Peyer's patch (tissue), 4 donors: ENCODE results near the gene PIAS4.

Source experiments
- POLR2A ChIP-seq, 2 donors: fragments of 450-650 bp; IDR thresholded peaks; one replicate each; pipeline ENCODE4 v1.5.1; 2017; ENCODE audit warnings: antibody characterized with exemption in 2 of 2, mild to moderate bottlenecking in 2 of 2, moderate library complexity in 2 of 2
- TF ChIP-seq, protein P1 (sequence below), 6 experiments: fragments of 450-650 bp in 4 of 6; fragments of 200-600 bp in 2 of 6; sonication (generic) in 1 of 6; IDR thresholded peaks; one replicate each; pipeline ENCODE4 v1.5.1; 2017 to 2019; ENCODE audit warnings: antibody characterized with exemption in 6 of 6, mild to moderate bottlenecking in 3 of 6, moderate library complexity in 1 of 6

DNA sequence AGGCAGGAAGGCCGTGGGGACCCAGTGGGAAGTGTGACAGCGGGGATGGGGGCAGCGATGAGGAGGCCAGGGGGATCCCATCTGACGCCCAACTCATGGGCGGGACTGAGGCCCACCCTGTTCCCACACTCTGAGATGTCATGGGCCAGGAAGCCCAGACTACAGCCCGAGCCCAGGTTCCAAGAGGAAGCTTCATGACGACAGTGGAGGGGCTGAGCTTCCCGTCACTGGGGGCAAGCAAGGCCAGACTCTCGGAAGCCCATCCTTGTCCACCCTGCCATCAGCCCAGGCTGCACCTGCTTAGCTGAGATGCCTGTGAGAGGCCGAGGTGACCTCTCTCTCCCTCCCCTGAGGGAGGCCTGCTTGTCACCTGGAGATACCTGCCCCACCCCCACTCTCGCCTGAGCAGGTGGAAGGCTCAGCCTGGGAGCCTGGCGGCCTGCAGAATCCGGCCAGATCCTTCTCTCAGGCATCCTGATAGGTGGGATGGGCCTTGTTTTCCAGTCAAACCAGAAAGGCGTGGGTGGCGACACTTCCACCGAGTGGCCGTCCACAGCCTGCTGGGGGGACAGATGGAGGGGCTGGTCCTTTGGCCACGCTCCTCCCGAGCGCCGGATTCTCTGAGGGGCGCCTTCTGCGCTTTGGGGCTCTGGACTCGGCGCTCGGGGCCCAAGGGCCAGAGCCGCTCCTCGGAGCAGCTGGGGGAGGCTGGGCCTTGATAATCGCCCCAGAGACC is 54.3 kb downstream of the PIAS4 start:
- TF ChIP-seq, protein P1, sequence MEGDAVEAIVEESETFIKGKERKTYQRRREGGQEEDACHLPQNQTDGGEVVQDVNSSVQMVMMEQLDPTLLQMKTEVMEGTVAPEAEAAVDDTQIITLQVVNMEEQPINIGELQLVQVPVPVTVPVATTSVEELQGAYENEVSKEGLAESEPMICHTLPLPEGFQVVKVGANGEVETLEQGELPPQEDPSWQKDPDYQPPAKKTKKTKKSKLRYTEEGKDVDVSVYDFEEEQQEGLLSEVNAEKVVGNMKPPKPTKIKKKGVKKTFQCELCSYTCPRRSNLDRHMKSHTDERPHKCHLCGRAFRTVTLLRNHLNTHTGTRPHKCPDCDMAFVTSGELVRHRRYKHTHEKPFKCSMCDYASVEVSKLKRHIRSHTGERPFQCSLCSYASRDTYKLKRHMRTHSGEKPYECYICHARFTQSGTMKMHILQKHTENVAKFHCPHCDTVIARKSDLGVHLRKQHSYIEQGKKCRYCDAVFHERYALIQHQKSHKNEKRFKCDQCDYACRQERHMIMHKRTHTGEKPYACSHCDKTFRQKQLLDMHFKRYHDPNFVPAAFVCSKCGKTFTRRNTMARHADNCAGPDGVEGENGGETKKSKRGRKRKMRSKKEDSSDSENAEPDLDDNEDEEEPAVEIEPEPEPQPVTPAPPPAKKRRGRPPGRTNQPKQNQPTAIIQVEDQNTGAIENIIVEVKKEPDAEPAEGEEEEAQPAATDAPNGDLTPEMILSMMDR (IDR thresholded peaks at IDR 0.05): no peak
- TF ChIP-seq POLR2A (IDR thresholded peaks at IDR 0.05): no peak
